Ovary (tissue), 3 donors: Measurements from ENCODE around the gene TMCC3.

Experiments
- EP300 ChIP-seq: sonication (generic); formaldehyde crosslinking; IDR thresholded peaks from one replicate; pipeline ENCODE4 v1.6.1; 2017; ENCODE audit warnings: antibody characterized with exemption
- POLR2A ChIP-seq: fragments of 450-650 bp; IDR thresholded peaks from one replicate; pipeline ENCODE4 v1.6.1; 2017; ENCODE audit warnings: antibody characterized with exemption, mild to moderate bottlenecking, moderate library complexity
- TF ChIP-seq, protein P1 (sequence below), 3 donors: fragments of 450-650 bp in 2 of 3; fragments of 200-600 bp in 1 of 3; IDR thresholded peaks; one replicate each; pipeline versions ENCODE4 v1.5.1 to v1.8.0; 2016 to 2022; ENCODE audit warnings: antibody characterized with exemption in 3 of 3, mild to moderate bottlenecking in 1 of 3
- donor health status: DM: no; HTN: no; CAD: no.

DNA sequence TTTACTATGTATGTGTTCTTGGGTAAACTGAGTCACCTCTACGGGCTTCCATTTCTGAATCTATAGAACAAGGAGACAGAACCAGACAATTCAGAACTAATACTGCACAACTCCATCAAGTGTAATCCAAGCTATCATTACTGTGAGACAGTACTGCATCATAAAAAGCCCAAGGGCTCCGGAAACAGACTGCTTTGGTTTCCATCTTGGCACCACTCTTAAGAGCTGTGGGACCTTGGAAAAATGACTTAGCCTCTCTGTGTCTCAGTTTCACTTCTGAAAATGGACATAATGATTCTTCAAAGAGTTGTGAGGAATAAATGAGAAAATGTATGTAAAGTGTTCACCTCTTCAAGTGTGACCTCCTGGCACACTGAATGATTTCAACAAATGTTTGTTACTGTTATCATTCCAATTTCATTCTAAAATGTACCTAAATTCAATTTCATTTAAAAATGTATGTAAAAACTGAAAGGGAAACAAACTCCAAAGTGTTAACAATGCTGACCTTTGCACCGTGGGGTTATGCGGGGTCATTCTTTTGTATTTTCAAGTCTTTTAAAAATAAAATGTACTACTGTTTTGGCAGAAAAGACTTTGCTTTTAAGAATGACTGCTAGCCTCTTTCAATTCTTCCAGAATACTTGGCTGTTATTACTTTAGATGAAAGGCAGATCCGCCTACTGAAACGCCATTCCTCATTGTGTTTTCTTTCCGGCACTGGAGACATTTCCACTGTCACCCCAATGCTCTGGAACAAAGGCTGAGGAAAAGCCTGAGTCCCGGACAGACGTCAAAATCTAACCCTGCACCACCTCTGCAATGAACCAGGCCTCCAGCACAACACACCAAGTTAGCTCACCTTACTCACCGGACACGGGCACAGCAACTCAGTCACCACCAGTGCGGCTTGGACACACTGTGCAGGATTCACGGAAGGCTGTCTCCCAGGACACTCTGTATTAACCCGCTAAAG is 62.8 kb downstream of the TMCC3 start:
- TF ChIP-seq POLR2A (no peak), EP300 (no peak)
- TF ChIP-seq, protein P1, sequence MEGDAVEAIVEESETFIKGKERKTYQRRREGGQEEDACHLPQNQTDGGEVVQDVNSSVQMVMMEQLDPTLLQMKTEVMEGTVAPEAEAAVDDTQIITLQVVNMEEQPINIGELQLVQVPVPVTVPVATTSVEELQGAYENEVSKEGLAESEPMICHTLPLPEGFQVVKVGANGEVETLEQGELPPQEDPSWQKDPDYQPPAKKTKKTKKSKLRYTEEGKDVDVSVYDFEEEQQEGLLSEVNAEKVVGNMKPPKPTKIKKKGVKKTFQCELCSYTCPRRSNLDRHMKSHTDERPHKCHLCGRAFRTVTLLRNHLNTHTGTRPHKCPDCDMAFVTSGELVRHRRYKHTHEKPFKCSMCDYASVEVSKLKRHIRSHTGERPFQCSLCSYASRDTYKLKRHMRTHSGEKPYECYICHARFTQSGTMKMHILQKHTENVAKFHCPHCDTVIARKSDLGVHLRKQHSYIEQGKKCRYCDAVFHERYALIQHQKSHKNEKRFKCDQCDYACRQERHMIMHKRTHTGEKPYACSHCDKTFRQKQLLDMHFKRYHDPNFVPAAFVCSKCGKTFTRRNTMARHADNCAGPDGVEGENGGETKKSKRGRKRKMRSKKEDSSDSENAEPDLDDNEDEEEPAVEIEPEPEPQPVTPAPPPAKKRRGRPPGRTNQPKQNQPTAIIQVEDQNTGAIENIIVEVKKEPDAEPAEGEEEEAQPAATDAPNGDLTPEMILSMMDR (IDR thresholded peaks at IDR 0.05): no peak
